H1 (cell line): ENCODE data around the gene STAMBP. TPM values are rescaled to one million over a fixed set of nuclear protein-coding genes. Genes with fewer than 3 reads are reported as not detected.

Experiments
- CHD7 ChIP-seq: fragments of 300-600 bp; sonication (generic); IDR thresholded peaks from 2 replicates; pipeline ENCODE4 v1.7.1; 2012; ENCODE audit warnings: low read length, moderate library complexity, mild to moderate bottlenecking, inconsistent platforms; ENCODE audit not compliant: insufficient replicate concordance
- polyA plus RNA-seq, 7 experiments: library from polyadenylated mRNA; depleted of rRNA in 3 of 7; stranded (reverse) in 5 of 7; unstranded in 2 of 7; fragments of >200 nt in 5 of 7; fragments of 200-250 nt in 2 of 7; gene quantifications; 1 replicate in 5 of 7; 2 replicates in 1 of 7; 4 replicates in 1 of 7; pipeline versions ENCODE4 v1.2.1 to v1.2.3, GENCODE V29; 2011 to 2013; ENCODE audit warnings: missing spikeins in 2 of 7, mixed read lengths in 2 of 7
- total RNA-seq: library from RNA; stranded (reverse); fragmentation: NEBNext Ultra II Directional; extraction: Animal tissue kit (Norgen Biotek cat#: 25700); gene quantifications from 2 replicates; pipeline ENCODE4 v1.2.1, GENCODE V29; 2021

Gene STAMBP
- total and polyA plus RNA-seq, 2 of the 8 experiments (the other 6 are each of a cell fraction or from before 2014, with no cell fraction given): 35.8 to 49.7 TPM

GRCh38 chr2:73823916-73824523 lies 4.7 kb upstream of the STAMBP start (continued):
- no peak for TF ChIP-seq CHD7
